HG03103 (cell line): ENCODE data around the gene STK32C.
"Not testable (repeated sequence)": the region's sequence is repeated elsewhere in the genome, so short reads cannot be mapped to it uniquely, and the experiment has no call there.

Source experiments
- ATAC-seq: cut with Tn5 transposase; IDR thresholded peaks from one replicate; pipeline ENCODE4 v1.9.1; 2021; ENCODE audit warnings: low read depth; ENCODE audit not compliant: unreplicated experiment

Gene STK32C

DNA sequence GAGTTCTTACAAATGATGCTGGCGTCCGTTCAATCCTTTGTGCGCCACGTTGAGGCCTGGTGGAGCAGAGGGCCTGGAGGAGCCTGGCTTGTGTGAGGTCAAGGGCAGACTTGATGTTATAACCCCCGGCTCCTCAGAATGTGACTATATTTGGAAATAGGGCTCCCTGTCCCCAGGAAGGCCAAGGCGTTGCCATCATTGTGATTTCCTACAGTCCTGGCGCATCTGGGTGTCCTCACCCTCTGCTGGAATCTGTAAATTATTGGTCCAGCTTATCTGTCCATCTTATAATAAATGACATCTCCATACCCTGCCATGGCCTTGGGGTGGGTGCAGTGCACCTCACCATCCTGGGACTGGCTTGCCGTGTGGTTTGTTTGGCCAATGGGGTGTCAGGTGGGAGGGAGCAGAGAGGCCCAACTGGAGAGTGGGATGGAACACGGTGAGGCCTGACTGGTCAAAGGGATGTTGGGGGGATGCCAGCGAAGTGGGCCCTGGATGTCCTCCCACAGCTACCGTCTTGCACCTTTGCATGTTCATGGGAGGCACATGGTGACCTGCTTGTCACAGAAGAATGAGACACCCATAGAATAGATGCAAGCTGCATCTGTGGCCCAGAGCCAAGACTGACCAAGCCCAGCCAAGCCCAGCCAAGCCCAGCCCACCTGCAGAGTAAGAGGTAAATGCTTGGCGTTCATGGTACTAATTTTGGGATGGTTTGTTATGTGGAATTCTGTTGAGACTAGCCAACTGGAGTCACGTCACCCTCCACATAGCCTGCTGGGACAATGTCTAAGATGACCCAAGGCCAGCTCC, 13.1 kb upstream of the STK32C start:
- no peak for ATAC-seq

DNA sequence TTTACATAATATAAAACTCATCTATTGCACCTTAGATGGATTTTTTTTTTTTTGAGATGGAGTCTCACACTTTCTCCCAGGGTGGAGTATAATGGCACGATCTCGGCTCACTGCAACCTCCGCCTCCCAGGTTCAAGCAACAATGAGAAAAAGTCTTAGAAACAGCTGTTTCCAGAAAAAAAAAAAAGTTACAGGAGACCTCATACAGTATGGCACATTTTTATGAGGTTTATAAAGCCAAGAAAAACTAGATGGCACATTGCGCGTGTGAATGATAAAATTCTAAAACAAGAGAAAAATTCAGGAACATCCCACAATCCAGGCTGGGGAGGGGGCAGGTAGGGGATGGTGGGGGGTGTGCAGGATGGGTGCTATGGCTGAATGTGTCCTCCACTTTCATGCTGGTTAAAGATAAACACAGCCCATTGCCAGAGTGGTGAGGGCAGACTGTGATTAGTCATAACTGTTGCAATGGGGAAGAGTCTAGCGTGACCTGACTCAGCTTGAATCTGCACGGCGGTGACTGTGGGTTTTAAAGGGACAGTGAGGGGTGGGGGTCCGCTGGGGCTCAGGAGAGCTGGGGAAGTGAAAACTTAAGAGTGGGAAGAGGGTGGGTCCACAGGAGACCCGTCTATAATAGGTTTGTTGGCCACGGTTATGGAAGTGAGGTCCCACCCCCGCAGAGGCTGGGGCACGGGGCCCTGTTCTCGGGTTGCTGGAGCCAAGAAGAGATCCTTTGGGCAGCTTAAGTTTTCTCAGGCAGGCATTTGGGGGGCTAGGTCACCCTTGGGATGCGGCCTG, 12.3 kb upstream of the STK32C start:
- ATAC-seq = peak; percentile 96

DNA sequence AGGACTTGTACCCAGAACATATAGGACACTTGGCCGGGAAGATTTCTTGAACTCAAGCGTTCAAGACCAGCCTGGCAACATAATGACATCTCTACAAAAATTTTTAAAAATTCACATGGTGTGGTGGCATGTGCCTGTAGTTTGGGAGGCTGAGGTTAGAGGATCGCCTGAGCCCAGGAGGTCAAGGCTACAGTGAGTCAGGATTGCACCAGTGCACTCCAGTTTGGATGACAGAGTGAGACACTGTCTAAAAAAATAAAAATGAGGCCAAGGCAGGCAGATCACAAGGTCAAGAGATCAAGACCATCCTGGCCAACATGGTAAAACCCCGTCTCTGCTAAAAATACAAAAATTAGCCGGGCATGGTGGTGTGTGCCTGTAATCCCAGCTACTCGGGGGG, 9.7 kb upstream of the STK32C start:
- ATAC-seq = not testable (repeated sequence)

DNA sequence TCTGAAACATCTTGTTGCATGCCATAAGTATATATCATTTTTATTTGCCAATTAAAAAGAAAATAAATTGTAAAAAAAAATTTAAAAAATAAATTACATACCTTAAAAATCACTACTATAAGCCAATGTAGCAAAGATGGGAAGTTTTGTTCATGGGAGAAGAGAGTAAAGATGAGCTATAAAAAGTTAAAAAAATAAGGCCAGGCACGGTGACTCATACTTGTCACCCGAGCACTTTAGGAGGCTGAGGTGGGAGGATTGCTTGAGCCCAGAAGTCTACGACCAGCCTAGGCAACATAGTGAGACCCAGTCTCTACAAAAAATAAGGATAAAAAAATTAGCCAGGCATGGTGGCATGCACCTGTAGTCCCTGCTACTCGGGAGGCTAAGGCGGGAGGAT, 8.4 kb upstream of the STK32C start:
- ATAC-seq = no peak

DNA sequence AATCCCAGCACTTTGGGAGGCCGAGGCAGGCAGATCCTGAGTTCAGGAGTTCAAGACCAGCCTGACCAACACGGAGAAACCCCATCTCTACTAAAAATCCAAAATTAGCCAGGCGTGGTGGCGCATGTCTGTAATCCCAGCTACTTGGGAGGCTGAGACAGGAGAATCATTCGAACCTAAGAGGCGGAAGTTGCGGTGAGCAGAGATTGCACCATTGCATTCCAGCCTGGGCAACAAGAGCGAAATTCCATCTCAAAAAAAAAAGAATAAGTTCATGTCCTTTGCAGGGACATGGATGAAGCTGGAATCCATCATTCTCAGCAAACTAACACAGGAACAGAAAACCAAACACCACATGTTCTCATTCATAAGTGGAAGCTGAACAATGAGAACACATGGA, 7.1 kb upstream of the STK32C start:
- ATAC-seq = not testable (repeated sequence)

DNA sequence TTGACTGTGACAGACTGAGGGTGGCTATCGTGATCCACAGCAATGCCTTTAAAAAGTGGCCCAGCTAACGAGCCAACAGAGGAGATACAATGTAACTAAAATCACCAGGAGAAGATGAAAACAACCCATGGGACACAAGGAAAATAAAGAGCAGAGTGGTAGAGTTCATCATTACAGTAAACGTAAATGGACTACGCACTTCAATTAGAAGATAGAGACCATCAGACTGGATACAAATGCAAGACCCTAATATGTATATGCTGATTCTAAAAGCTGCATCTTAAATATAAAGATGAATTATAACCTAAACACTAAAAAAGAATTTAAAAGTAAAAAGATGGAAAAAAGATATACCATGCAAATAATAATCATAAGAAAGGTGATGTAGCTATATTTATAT, 6.6 kb upstream of the STK32C start:
- no peak for ATAC-seq

DNA sequence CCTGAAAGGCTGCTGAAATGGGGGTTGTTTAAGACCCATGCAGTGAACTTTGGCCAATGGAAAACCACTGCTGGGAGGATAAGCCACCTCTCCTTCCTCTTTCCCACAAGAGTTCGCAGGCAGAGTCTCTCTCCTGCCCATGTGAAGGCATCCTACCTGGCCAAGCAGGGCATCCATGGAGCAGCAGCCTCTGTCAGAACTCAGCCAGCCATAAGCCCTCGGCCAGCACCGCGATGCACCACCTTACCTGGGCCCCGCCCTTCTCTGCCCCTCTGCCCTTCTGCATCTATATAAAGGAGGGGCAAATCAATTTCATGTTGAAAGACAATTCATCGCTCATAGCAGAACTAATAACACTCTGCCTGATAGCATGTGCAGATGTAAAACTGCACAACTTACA, 6.1 kb upstream of the STK32C start:
- no peak for ATAC-seq

DNA sequence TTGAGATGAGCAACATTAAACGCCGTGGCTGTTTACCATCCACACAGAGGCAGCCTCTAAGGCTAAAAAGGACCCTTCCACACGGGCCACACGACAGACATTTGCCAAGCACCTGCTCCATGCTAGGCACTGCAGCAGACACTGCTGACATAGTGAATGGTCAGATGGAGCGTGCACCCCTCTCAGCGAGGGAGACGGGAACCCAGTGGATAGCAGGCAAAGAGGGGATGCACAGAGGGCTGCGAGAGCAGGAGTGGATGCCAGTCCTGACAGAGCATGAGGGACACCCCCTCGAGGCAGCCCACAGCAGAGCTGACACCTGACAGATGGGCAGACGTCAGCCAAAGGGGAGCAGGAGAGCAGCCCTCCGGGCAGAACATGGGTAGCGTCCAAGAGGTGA, 5.6 kb upstream of the STK32C start:
- no peak for ATAC-seq

DNA sequence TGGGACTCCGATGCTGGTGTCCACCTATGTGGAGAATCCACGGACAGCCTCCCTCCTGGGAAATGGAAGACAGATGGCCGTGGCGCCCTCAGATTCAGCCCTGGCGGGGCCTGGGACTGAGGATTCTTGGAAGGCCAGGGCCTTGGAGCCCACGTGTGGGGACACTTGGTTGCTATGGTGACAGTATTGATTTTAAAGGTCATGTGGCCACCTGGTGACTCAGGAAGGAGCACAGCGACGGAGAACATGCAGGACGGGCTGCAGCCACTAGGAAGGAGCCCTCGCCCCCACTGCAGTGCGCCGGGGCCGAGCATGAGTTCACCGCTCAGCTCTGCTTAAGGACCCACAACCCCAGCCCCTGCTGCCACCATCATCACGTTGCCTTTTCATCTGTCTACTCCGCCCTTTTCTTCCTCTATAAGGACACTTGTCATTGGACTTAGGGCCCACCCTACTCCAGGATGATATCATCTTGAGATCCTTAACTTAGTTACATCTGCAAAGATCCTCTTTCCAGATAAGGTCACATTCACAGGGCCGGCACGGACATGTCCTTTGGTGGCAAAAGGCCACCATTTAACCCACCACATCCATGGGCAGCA, 3.7 kb upstream of the STK32C start:
- no peak for ATAC-seq

DNA sequence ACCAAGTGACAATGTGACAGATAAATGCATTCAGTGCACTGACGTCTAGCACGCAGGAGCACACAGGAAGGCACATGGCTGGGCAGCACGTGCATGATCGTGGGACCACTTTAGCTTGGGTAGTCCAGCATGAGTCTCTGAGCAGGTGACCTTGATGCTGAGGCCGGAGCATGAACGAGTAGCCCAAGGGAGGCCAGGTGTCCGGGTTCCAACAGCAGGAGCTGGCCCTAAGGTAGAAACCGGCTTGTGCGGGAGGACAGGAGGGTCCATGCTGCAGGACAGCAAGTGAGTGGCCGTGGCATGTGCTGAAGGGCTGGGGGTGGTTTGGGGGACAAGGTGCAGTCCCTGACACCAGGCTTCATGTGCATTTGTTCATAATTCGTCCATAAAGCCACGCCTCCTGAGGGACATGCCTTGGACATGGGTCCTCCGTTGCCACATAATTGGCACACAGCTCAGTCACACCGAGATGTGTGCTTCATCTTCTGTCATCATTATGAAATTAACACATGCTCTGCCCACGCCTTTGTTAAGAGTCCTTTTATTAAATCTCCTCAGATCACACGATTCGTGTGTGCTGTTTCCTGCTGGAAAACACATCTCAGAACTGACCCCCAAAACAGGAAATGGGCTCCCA, 3.1 kb upstream of the STK32C start:
- ATAC-seq = no peak

DNA sequence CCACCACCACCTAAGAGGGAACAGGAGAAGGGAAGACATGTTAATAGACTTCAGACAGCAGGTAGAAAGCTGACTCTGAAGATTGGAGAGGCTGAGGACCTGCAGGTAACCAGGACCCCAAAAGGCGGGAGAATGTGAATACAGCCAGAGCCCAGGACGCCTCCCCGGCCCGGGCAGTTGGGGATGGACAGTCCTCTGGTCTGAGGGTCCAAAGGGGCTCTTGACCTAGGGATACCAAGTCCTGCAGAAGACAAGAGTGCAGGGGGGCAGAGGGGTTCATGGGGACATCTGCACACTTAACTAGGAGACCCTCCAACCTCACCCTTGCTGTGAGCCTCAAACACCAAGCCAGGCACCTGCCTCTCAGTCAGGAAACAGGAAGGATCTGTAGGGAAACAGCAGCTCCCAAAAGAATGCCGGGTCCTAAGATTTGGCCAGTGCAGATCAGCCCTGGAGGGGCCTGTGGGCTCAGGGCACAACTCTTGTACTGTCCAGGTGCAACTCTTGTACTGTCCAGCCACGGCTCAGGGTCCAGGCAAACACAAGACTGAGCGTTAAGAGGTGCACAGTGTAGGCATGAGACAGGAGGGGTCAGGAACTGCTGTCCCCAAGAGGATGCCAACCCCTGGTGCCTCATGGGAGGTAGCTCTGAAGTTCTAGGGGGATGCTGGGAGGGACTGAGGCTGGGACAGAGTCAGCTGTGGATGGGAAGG, 2.3 kb upstream of the STK32C start:
- no peak for ATAC-seq

DNA sequence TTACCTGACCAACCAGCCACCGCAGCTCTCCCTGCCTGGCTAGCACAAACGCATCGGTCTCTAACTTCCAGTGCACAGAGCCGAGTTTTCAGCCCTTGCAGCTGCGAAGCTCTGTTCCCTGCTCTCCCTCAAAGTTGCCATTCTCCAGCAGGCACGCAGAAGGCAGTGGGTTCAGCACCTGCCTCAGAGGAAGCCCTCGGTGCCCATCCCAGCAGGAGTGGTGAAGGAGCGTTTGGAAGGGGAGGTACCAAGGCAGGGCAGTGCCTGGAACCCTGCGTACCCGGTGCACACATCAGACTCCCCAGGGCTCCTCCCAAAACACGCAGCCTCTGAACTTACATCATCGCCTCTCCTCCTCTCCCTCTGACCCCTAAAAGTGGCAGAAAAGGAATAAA, 1.7 kb upstream of the STK32C start:
- ATAC-seq = no peak

DNA sequence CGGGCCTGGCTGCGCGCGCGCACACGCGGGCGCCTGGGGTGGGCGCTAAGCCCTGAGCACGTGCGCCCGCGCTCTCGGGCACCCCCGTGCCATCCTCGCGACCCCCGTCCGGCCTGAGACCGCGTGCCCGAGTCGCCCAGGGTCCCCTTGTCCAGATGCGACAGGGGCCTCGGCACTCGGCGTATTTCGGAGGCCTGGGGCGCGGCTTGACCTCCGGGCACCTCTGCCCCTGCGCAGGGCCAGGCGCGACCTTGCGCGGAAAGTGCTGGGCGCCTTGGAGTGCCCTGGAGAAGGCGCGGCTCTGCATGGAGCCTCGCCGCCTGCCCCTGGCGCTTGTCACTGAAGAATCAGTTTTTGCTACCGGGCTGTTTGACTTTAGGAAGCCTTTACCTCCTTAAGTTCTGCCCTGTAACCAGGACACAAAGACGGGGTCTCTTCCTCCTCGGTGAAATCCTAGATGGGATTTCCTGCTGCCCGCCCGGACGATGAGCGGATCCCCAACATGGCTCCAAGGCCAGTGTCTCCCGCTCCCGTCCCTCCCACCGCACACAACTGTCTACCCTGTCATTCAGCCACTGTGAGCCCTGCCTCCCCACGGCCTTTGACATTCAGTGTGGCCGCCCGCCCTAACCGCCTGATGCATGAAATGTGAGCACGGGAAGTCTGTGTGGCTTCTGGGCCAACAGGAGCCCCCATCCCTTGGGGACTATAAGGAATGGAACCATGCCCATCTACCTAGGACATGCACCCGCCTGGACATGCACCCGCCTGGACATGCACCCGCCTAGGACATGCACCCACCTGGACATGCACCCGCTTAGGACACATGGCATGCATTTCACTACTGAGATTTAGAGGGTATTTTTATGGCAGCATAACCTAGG, 1.1 kb upstream of the STK32C start:
- ATAC-seq = no peak

DNA sequence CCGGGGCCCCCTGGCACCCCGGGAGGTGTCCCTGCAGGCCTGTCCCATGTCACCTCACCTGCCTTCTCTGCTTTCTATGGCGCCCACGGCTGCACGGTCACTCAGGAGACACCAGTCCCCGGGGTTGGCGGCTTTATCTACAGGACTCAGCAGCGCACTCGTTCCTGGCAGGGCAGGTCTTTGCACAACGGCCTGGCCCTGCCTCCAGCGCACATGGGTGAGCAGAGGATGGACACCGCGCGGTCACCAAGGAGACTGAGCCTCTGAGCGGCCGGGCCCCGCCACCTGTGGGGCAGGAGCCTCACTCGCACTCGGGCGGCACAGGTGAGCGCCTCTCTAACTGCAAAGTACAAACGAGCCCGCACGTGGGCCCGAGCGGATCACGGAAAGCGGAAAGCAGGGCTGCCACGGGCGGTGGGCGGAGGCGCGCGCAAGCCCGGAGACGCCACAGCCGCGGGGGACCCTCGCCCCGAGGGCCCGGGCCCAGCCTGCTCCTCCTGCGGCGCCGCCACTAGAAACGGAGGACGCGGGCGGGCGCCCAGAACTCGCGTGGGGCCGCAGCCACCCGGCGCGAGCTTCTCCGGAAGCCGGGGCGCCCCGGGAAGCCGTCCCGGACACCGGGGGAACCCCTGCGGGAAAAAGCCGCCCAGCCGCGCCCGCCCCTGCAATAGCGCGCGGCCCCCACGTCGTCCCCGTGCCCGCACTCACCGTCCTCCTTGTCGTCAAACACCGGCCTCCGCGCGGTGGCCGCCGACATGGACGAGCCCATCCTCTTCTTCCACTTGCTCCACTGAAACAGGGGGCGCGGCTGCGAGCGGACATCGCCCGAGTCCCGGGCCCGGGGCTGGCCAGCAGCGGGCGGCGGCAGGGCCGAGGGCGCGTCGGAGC, 642 bp downstream of the STK32C start:
- ATAC-seq = peak; percentile 13

DNA sequence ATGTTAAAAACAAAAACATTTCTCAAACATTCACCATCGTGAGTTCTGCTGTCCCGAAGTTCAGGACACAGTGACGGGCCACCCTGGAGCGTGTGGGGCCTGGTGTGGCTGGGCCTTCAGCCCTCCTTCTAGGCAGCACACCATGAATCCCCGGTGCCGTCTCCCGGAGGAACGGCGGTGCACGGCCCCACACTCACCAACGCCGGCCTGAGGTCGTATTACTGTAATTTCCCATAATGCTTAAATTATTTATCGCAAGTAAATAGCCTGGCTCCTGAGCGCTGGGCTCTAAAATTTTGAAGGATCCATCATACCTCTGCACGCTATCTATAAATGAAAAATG, 1.4 kb downstream of the STK32C start:
- ATAC-seq = no peak

DNA sequence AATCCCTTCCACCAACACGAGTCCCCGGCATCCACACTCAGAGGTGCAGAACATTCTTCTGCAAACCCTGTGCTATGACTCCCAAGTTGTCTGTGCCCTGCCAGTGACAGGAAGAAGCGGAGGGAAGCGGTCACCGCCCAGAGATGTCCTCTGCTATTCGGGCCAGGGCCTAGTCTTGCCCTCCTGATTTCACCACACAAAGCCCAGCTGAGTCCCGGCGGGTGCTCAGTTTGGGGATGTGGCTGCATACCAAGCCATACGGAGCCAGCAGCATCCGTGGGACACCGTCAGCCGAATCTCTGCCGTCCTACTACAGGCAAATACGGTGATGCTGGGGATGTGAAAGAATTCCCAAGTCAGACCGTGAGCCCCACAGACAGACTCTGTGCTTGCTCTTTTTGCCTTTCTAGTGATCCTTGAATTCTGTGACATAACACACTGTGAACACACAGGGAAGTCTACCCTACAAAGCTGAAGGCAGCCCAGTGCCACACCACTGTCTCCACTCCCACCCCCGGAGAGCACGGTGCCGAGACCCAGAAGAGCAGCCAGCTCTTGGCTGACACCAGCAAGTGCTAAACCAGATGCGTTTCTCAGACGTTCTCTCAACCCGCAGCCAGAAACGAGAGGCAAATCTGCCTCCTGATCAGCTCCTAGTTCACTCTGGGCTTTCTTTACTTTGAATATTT, 2.0 kb downstream of the STK32C start:
- ATAC-seq = no peak

DNA sequence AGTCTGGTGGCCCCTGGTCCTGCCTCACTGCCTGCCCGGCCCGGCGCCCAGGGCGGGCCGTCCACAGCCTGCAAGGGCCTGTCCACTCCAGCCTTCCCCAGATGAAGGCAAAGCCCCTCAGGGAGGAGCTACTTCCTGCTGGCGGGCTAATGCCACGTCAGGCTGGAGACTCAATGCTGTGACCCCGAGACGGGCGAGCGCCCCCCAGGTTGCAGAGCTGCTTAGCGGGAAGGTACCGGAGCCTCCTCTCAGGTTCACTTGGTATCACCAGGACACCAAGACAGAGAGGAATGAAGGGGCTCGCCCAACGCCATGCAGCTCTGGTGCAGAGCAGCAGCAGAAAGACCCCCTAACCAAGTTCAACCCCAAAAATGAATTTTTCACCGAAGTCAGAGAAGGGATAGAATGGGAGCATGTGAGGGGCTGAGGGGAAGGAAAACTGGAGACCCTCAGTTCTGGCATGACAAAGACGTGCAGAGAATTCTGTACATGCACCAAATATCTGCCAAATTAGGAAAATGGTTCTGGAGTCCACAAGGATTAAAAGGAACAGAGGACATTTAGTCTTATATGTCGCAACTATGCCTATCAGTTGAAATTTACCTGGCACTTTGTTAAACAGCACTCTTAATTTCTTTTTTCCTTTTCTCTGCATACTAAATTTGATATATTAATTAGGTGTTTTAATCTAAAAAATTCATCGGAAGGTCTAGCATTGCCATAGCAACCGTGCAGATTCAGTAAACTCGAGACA, 2.8 kb downstream of the STK32C start:
- no peak for ATAC-seq
